Mucosa of stomach (tissue), 1 donor: ENCODE measurements around the gene GPER1.

Experiments
- H3K27me3 ChIP-seq: one replicate; pipeline ENCODE4 v1.7.0; 2013; ENCODE audit warnings: mild to moderate bottlenecking, low read length; ENCODE audit not compliant: control insufficient read depth, insufficient read depth
- H3K36me3 ChIP-seq: one replicate; pipeline ENCODE4 v1.7.0; 2013; ENCODE audit warnings: low read length; ENCODE audit not compliant: control insufficient read depth, insufficient read depth
- H3K4me1 ChIP-seq: one replicate; pipeline ENCODE4 v1.7.0; 2013; ENCODE audit warnings: mild to moderate bottlenecking, low read length; ENCODE audit not compliant: control insufficient read depth, insufficient read depth
- H3K4me3 ChIP-seq: one replicate; pipeline ENCODE4 v1.7.0; 2013; ENCODE audit warnings: low read length
- H3K9ac ChIP-seq: one replicate; pipeline ENCODE4 v1.7.0; 2013; ENCODE audit warnings: mild to moderate bottlenecking, low read length, moderate library complexity
- H3K9me3 ChIP-seq: one replicate; pipeline ENCODE4 v1.7.0; 2013; ENCODE audit warnings: mild to moderate bottlenecking, low read length, moderate library complexity; ENCODE audit not compliant: control insufficient read depth
- donor health status: Pancreatic carcinoma.

The GPER1 gene

DNA sequence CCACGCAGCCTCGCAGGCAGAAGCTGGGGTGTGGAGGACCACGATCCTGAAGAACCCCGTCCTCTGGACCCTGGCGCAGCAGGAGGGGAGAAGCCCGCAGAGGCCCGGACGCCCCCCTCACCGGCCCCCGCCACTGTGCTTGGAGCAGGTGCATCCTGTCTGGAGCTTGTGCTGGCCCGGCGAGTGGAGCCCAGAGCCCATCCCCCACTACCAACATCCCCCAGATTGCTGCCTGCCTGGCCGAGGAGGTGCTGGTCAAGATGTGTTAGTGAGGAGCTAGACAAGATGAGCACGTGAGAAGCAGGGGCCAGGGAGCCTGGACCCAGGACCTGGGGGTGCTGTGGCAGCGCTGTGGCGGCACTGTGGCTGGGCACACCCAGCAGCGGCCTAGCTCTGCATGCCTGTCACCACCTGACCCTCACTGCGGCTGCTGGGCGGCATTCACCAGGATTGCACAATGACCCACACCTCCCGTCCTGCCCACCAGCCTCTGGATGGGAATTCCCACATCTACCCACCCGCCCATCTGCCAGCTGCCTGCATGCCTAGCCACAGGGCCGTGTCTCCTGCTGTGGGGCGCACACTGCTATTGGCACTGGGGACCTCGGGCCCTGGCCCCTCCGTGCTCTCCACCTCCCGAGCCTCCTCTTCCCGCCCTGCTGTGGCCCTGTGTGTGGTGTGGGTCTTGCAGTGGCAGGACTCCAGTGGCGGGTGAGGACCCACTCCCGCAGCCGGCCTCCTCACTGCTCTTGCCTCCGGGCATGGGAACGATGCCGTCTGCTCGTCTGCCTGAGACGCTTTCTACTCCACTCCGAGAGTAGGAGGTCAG, 31.7 kb upstream of the GPER1 start:
- Histone ChIP-seq H3K4me3 (no peak overlapping the region), H3K36me3 (no peaks in the 10 kb centered on the region), H3K4me1 (peaks cover 36% of the 10 kb centered on the region), H3K27me3 (no peaks in the 10 kb centered on the region), H3K9ac (no peak overlapping the region), H3K9me3 (no peaks in the 10 kb centered on the region)

DNA sequence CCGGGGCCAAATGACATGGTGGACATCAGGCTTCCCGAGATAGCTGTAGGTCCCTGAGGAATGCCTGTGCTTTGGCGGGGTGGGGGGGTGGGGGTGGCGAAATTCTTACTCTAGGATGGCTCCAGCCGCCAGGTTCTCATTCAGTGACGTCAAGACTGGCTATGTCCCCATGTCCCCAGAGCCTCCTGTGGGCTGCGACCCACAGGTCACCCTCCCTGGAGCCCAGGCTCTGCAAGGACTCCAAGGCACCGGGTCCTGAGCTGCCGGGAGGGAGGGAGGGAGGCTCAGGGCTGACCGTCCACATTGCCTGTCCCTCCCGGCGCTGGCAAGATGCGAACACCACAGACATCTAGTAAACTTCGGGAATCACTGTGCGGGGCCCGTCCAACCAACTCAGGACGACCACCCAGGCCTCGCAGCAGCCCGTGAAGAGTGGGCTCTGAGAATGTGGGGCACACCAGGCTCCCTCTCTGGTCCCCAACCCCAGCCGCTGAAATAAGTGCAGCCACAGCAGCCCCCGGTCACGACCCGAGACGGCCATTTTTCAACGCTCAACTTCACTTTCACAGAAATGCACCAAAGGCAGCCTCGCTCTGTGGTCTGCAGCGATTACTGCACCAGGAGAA, 31.0 kb upstream of the GPER1 start:
- H3K36me3 ChIP-seq: no peaks in the 10 kb centered on the region
- no peaks in the 10 kb centered on the region for H3K9me3 ChIP-seq
- no peaks in the 10 kb centered on the region for H3K27me3 ChIP-seq
- H3K9ac ChIP-seq: no peak overlapping the region
- no peak overlapping the region for H3K4me3 ChIP-seq
- peaks cover 37% of the 10 kb centered on the region for H3K4me1 ChIP-seq

DNA sequence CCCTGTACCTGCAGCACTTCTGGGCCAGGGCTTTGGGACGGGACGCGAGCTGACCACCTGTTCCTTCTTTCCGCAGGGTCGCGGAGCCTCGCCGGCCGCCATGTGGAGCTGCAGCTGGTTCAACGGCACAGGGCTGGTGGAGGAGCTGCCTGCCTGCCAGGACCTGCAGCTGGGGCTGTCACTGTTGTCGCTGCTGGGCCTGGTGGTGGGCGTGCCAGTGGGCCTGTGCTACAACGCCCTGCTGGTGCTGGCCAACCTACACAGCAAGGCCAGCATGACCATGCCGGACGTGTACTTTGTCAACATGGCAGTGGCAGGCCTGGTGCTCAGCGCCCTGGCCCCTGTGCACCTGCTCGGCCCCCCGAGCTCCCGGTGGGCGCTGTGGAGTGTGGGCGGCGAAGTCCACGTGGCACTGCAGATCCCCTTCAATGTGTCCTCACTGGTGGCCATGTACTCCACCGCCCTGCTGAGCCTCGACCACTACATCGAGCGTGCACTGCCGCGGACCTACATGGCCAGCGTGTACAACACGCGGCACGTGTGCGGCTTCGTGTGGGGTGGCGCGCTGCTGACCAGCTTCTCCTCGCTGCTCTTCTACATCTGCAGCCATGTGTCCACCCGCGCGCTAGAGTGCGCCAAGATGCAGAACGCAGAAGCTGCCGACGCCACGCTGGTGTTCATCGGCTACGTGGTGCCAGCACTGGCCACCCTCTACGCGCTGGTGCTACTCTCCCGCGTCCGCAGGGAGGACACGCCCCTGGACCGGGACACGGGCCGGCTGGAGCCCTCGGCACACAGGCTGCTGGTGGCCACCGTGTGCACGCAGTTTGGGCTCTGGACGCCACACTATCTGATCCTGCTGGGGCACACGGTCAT, 30.3 kb upstream of the GPER1 start:
- H3K9me3 ChIP-seq: no peaks in the 10 kb centered on the region
- H3K36me3 ChIP-seq: no peaks in the 10 kb centered on the region
- H3K9ac ChIP-seq: no peak overlapping the region
- peaks cover 37% of the 10 kb centered on the region for H3K4me1 ChIP-seq
- no peak overlapping the region for H3K4me3 ChIP-seq
- H3K27me3 ChIP-seq: no peaks in the 10 kb centered on the region

DNA sequence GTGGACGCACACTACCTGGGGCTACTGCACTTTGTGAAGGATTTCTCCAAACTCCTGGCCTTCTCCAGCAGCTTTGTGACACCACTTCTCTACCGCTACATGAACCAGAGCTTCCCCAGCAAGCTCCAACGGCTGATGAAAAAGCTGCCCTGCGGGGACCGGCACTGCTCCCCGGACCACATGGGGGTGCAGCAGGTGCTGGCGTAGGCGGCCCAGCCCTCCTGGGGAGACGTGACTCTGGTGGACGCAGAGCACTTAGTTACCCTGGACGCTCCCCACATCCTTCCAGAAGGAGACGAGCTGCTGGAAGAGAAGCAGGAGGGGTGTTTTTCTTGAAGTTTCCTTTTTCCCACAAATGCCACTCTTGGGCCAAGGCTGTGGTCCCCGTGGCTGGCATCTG, 29.6 kb upstream of the GPER1 start:
- H3K9me3 ChIP-seq: no peaks in the 10 kb centered on the region
- no peak overlapping the region for H3K9ac ChIP-seq
- peaks cover 37% of the 10 kb centered on the region for H3K4me1 ChIP-seq
- H3K27me3 ChIP-seq: no peaks in the 10 kb centered on the region
- no peak overlapping the region for H3K4me3 ChIP-seq
- H3K36me3 ChIP-seq: no peaks in the 10 kb centered on the region

DNA sequence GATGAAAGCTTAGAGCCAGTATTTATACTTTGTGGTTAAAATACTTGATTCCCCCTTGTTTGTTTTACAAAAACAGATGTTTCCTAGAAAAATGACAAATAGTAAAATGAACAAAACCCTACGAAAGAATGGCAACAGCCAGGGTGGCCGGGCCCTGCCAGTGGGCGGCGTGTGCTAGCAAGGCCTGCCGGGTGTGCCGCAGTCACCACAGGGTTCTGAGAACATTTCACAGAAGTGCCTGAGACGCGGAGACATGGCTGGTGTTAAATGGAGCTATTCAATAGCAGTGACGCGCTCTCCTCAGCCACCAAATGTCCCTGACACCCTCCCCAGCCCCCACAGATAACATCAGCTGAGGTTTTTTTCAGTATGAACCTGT, 29.1 kb upstream of the GPER1 start:
- Histone ChIP-seq H3K36me3 (no peaks in the 10 kb centered on the region), H3K4me1 (peaks cover 37% of the 10 kb centered on the region), H3K4me3 (no peak overlapping the region), H3K27me3 (no peaks in the 10 kb centered on the region), H3K9me3 (no peaks in the 10 kb centered on the region), H3K9ac (no peak overlapping the region)

DNA sequence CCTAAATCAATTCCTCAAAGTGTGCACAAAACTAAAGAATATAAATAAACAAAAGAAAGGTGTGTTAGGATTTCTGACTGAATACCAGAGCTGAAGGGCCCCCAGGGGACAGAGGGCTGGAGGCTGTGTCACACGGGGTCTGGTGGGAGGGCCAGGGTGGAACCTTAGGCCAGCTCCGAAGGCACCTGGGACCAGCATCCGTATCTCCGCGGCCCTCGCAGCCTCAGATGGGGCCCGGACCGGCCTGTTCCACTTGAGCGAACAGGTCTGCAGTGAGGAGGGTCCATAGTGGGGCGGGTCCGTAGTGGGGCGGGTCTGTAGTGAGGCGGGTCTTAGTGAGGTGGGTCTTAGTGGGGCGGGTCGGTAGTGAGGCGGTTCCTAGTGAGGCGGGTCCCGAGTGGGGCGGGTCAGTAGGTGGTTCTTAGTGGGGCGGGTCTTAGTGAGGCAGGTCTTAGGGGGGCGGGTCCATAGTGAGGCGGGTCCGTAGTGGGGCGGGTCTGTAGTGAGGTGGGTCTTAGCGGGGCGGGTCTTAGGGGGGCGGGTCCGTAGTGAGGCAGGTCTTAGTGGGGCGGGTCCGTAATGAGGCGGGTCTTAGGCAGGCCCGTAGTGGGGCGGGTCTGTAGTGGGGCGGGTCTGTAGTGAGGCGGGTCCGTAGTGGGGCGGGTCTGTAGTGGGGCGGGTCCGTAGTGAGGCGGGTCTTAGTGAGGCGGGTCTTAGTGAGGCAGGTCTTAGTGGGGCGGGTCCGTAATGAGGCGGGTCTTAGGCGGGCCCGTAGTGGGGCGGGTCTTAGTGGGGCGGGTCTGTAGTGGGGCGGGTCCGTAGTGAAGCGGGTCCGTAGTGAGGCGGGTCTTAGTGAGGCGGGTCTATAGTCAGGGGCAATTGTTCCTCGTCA, 28.5 kb upstream of the GPER1 start:
- Histone ChIP-seq H3K4me1 (peaks cover 34% of the 10 kb centered on the region), H3K9ac (no peak overlapping the region), H3K27me3 (no peaks in the 10 kb centered on the region), H3K9me3 (no peaks in the 10 kb centered on the region), H3K36me3 (no peaks in the 10 kb centered on the region), H3K4me3 (no peak overlapping the region)

DNA sequence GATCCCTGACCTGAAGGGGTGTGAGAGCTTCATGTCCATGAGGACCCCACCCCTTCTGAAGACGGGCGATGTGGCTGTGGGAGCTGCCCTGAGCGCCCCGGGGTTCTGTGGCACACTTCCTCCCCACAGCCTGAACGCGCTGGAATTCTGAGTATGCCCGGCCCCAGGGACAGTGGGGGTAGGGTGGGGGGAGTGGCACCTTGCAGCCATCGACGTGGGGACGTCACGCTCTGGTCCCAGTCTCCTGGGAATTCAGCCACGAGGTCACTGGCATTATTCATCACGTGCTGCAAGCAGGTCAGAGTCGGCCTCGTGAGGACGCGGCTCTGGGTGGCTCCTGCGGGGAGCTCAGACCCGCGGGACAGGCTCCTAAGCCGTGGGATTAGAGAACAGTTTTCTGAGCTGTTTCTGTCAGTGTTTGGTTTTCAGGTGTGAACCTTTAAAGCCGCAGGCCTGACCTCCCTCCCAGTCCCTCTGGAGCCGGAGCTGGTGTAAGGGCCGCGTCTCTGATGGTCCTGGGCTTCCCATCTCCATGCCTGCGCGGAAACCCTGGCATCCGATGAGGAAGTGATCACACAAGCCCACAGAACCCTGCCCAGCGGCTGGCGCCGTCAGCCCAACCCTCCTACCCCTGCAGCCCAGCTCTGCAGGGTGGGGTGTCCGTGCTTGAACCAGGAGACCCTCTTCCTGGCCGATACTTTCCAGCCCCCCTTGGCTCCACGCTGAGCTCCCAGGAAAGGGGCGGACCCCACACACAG, 27.4 kb upstream of the GPER1 start:
- Histone ChIP-seq H3K4me3 (no peak overlapping the region), H3K36me3 (no peaks in the 10 kb centered on the region), H3K4me1 (peaks cover 27% of the 10 kb centered on the region), H3K9me3 (no peaks in the 10 kb centered on the region), H3K27me3 (peaks cover 8% of the 10 kb centered on the region), H3K9ac (no peak overlapping the region)

DNA sequence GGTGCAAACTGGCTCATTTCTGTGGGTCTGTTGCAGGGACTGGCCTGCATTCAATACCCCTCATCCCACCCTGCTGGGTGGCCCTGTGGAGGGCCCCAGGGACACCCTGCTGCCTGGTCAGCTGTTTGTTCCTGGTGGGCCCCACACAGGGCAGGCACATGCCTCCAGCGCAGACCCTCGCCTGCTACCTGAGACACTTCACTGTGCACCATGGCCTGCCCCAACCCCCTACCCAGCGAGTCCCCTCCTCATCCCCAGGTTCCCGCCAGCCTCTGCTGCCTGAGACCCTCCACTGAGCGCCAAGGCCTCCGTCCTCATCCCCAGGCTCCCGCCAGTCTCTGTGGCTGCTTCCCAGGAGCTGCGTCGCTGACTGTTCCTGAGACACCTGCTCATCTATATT, 26.7 kb upstream of the GPER1 start:
- Histone ChIP-seq H3K27me3 (peaks cover 8% of the 10 kb centered on the region), H3K36me3 (no peaks in the 10 kb centered on the region), H3K4me3 (no peak overlapping the region), H3K9ac (no peak overlapping the region), H3K9me3 (no peaks in the 10 kb centered on the region), H3K4me1 (peaks cover 27% of the 10 kb centered on the region)

DNA sequence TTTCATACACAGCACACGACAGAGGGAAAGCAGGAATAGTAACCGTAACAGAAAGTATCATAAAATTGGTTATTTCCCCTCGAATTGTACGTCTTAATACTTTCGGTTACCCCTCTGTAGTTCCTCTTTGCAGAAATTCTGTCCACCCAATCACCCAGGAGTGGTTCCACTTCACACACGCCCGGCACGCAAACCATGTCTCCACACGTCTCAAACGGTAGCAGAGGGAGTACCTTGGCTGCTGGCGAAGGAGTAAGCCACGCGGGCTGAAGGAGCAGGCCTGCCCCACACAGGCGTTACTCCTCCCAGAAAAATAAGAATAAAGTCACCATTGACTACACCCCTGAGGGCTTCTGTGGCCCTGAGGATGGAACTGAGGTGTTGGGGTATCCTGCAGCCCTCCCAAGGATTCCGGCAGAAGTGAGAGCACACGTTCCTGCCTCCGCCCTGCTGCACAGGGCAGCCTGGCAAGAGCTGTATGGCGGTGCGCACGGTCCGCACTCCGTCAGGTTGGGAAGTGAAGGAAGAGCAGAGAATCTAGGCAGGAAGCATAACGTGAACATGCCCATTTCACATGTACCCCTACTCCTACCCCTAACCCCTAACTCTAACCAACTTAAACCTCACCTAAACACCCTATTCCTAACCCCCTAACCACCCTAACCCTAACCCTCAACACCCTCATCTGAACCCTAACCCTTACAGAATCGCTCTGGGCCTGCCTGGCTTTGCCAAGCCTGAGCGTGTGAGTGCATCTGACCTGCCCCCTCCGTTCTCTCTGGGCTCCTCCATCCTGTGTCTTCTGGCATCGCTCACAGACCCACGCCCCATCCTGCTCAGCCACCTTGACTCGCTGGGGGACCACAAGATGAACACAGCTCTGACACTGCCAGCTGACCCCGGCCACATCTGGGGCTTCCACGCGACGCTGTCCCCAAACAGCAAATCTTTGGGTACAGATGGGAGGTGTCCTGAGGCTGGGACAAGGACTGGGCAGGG, 25.3 kb upstream of the GPER1 start:
- no peak overlapping the region for H3K4me3 ChIP-seq
- H3K9me3 ChIP-seq: no peaks in the 10 kb centered on the region
- no peak overlapping the region for H3K9ac ChIP-seq
- H3K4me1 ChIP-seq: peaks cover 24% of the 10 kb centered on the region
- H3K27me3 ChIP-seq: peaks cover 8% of the 10 kb centered on the region
- H3K36me3 ChIP-seq: no peaks in the 10 kb centered on the region

DNA sequence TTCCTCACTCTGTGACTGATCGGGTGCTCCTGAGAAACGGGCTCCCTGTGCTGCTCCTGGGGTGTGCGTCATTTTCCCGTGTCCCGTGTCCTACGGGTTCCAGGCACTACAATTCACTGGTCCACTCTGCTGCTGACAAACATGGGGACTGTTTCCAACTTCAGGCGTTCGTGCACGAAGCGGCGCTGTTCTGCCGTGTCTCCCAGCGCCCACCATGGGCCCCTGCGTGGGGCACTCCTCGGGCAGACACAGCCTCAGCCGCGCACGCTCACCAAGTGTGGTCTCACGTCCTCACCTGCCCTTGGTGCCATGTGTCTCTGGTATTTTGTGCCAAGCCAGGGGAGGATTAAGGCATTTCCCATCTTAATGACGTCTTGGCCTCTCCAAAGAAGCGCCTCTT, 24.6 kb upstream of the GPER1 start:
- no peak overlapping the region for H3K9ac ChIP-seq
- peaks cover 24% of the 10 kb centered on the region for H3K4me1 ChIP-seq
- peaks cover 8% of the 10 kb centered on the region for H3K27me3 ChIP-seq
- H3K36me3 ChIP-seq: no peaks in the 10 kb centered on the region
- H3K4me3 ChIP-seq: no peak overlapping the region
- no peaks in the 10 kb centered on the region for H3K9me3 ChIP-seq
